Measurements from ENCODE around the gene PHACTR2. TPM values are rescaled to one million over a fixed set of nuclear protein-coding genes. Genes with fewer than 3 reads are reported as not detected.

PHACTR2 gene
- total RNA-seq, 1 donor from 2014 or later = 44.7 TPM

- Histone ChIP-seq H2AFZ (ENCODE audit: low read depth, low read length) (no peak overlapping the region), H3K79me2 (ENCODE audit: insufficient read depth, low read length) (no peaks in the 10 kb centered on the region), H4K20me1 (ENCODE audit: insufficient read depth, low read length) (no peaks in the 10 kb centered on the region), H3K27me3 (ENCODE audit: insufficient read depth, low read length) (no peaks in the 10 kb centered on the region), H3K4me3 (ENCODE audit: insufficient read depth, low read depth, low read length) (no peak overlapping the region), H3K9me3 (ENCODE audit: insufficient read depth, low read depth, low read length) (no peaks in the 10 kb centered on the region), H3K27ac (ENCODE audit: low read depth, low read length) (no peak overlapping the region), H3K4me2 (ENCODE audit: low read length) (no peak overlapping the region), H3K36me3 (ENCODE audit: insufficient read depth, low read length) (peaks cover 12% of the 10 kb centered on the region), H3K4me1 (ENCODE audit: insufficient read depth, low read length) (no peaks in the 10 kb centered on the region), H3K9ac (ENCODE audit: low read length) (no peak overlapping the region)
- TF ChIP-seq CTCF (IDR thresholded peaks at IDR 0.05; ENCODE audit: insufficient read depth, low read depth, low read length) (no peak), EZH2 (IDR thresholded peaks at IDR 0.05; ENCODE audit: insufficient read depth, low read length) (no peak)
- H3K36me3 Mint-ChIP-seq (ENCODE audit: low read depth, unreplicated experiment) = peaks cover 17% of the 10 kb centered on the region
- DNase-seq (ENCODE audit: low read depth) (no peak), FAIRE-seq (no peak)
- H3K4me1 Mint-ChIP-seq (ENCODE audit: low read depth, unreplicated experiment) = peaks cover 4% of the 10 kb centered on the region
- H3K27ac Mint-ChIP-seq (ENCODE audit: unreplicated experiment) = no peak overlapping the region
- H3K9me3 Mint-ChIP-seq (ENCODE audit: unreplicated experiment) = no peaks in the 10 kb centered on the region
- no peak overlapping the region for H3K4me3 Mint-ChIP-seq (ENCODE audit: unreplicated experiment)
- no peaks in the 10 kb centered on the region for H3K27me3 Mint-ChIP-seq (ENCODE audit: low read depth, unreplicated experiment)
Observed at GRCh38 chr6:143759666-143760065, 81.9 kb downstream of the PHACTR2 start.

- Histone ChIP-seq H4K20me1 (ENCODE audit: insufficient read depth, low read length) (no peaks in the 10 kb centered on the region), H3K4me3 (ENCODE audit: insufficient read depth, low read depth, low read length) (no peak overlapping the region), H3K36me3 (ENCODE audit: insufficient read depth, low read length) (peaks cover 11% of the 10 kb centered on the region), H2AFZ (ENCODE audit: low read depth, low read length) (no peak overlapping the region), H3K27me3 (ENCODE audit: insufficient read depth, low read length) (no peaks in the 10 kb centered on the region), H3K79me2 (ENCODE audit: insufficient read depth, low read length) (no peaks in the 10 kb centered on the region), H3K27ac (ENCODE audit: low read depth, low read length) (no peak overlapping the region), H3K4me2 (ENCODE audit: low read length) (no peak overlapping the region), H3K9ac (ENCODE audit: low read length) (no peak overlapping the region), H3K9me3 (ENCODE audit: insufficient read depth, low read depth, low read length) (no peaks in the 10 kb centered on the region), H3K4me1 (ENCODE audit: insufficient read depth, low read length) (no peaks in the 10 kb centered on the region)
- H3K27ac Mint-ChIP-seq (ENCODE audit: unreplicated experiment) = no peak overlapping the region
- H3K27me3 Mint-ChIP-seq (ENCODE audit: low read depth, unreplicated experiment) = no peaks in the 10 kb centered on the region
- peaks cover 22% of the 10 kb centered on the region for H3K36me3 Mint-ChIP-seq (ENCODE audit: low read depth, unreplicated experiment)
- no peaks in the 10 kb centered on the region for H3K9me3 Mint-ChIP-seq (ENCODE audit: unreplicated experiment)
- no peak overlapping the region for H3K4me3 Mint-ChIP-seq (ENCODE audit: unreplicated experiment)
- peaks cover 4% of the 10 kb centered on the region for H3K4me1 Mint-ChIP-seq (ENCODE audit: low read depth, unreplicated experiment)
- DNase-seq (ENCODE audit: low read depth) (no peak), FAIRE-seq (no peak)
- no peak for TF ChIP-seq CTCF (IDR thresholded peaks at IDR 0.05; ENCODE audit: insufficient read depth, low read depth, low read length)
Observed at GRCh38 chr6:143761074-143761473, 83.3 kb downstream of the PHACTR2 start.

- Histone ChIP-seq H3K36me3 (ENCODE audit: insufficient read depth, low read length) (peaks cover 11% of the 10 kb centered on the region), H3K27ac (ENCODE audit: low read depth, low read length) (no peak overlapping the region), H4K20me1 (ENCODE audit: insufficient read depth, low read length) (no peaks in the 10 kb centered on the region), H3K9me3 (ENCODE audit: insufficient read depth, low read depth, low read length) (no peaks in the 10 kb centered on the region), H3K4me3 (ENCODE audit: insufficient read depth, low read depth, low read length) (no peak overlapping the region), H2AFZ (ENCODE audit: low read depth, low read length) (no peak overlapping the region), H3K79me2 (ENCODE audit: insufficient read depth, low read length) (no peaks in the 10 kb centered on the region), H3K9ac (ENCODE audit: low read length) (no peak overlapping the region), H3K27me3 (ENCODE audit: insufficient read depth, low read length) (no peaks in the 10 kb centered on the region), H3K4me2 (ENCODE audit: low read length) (no peak overlapping the region), H3K4me1 (ENCODE audit: insufficient read depth, low read length) (no peaks in the 10 kb centered on the region)
- TF ChIP-seq EZH2 (IDR thresholded peaks at IDR 0.05; ENCODE audit: insufficient read depth, low read length) (no peak), CTCF (IDR thresholded peaks at IDR 0.05; ENCODE audit: insufficient read depth, low read depth, low read length) (no peak)
- FAIRE-seq = no peak
- peaks cover 4% of the 10 kb centered on the region for H3K4me1 Mint-ChIP-seq (ENCODE audit: low read depth, unreplicated experiment)
- H3K27ac Mint-ChIP-seq (ENCODE audit: unreplicated experiment) = no peak overlapping the region
- no peaks in the 10 kb centered on the region for H3K9me3 Mint-ChIP-seq (ENCODE audit: unreplicated experiment)
- H3K27me3 Mint-ChIP-seq (ENCODE audit: low read depth, unreplicated experiment) = no peaks in the 10 kb centered on the region
- no peak overlapping the region for H3K4me3 Mint-ChIP-seq (ENCODE audit: unreplicated experiment)
- DNase-seq (ENCODE audit: low read depth) = no peak
- peaks cover 23% of the 10 kb centered on the region for H3K36me3 Mint-ChIP-seq (ENCODE audit: low read depth, unreplicated experiment)
Observed at GRCh38 chr6:143762126-143762525, 84.4 kb downstream of the PHACTR2 start.

Measured in astrocyte (in vitro differentiated cells and primary cell).